ENCODE measurements around the gene CERT1. TPM values are rescaled to one million over a fixed set of nuclear protein-coding genes. Genes with fewer than 3 reads are reported as not detected.

The CERT1 gene
- total and polyA plus RNA-seq, 9 of the 15 experiments (the other 6 are each of a cell fraction or from before 2014, with no cell fraction given), result 3.4 to 24.7 (median 9.8) TPM

GRCh38 chr5:75511435-75512382, at the start of gene CERT1, which contains the start of gene POLK (continued):
- TF ChIP-seq RBM17 (IDR thresholded peaks at IDR 0.05; ENCODE audit: borderline replicate concordance, low read depth, low read length), result no peak
- TF ChIP-seq MLLT1 (IDR thresholded peaks at IDR 0.05), result peak; percentile 44 to 69; a peak in 2 of 4 replicates
- TF ChIP-seq COPS2 (conservative IDR thresholded peaks at IDR 0.05), result no peak
- peak; percentile 71 for TF ChIP-seq TBP (optimal IDR thresholded peaks at IDR 0.05; ENCODE audit: low read depth, low read length)
- no peak for TF ChIP-seq KLF10 (CRISPR knock-in tag; IDR thresholded peaks at IDR 0.05)
- TF ChIP-seq ETV5 (CRISPR knock-in tag; IDR thresholded peaks at IDR 0.05; ENCODE audit: low read depth), result no peak
- no peak for TF ChIP-seq BRD4 (IDR thresholded peaks at IDR 0.05)
- no peak for TF ChIP-seq ZNF354B (CRISPR knock-in tag; IDR thresholded peaks at IDR 0.05)
- no peak; the same call in 1 of the 2 replicates for TF ChIP-seq NR2C2 (CRISPR knock-in tag; IDR thresholded peaks at IDR 0.05)
- TF ChIP-seq NR2C2 (tag; IDR thresholded peaks at IDR 0.05), result peak; percentile 79
- no peak for TF ChIP-seq RNF219 (CRISPR knock-in tag; IDR thresholded peaks at IDR 0.05)
- TF ChIP-seq RBM25 (IDR thresholded peaks at IDR 0.05; ENCODE audit: low read depth, low read length, severe bottlenecking), result no peak
- TF ChIP-seq, protein P1, sequence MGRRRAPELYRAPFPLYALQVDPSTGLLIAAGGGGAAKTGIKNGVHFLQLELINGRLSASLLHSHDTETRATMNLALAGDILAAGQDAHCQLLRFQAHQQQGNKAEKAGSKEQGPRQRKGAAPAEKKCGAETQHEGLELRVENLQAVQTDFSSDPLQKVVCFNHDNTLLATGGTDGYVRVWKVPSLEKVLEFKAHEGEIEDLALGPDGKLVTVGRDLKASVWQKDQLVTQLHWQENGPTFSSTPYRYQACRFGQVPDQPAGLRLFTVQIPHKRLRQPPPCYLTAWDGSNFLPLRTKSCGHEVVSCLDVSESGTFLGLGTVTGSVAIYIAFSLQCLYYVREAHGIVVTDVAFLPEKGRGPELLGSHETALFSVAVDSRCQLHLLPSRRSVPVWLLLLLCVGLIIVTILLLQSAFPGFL (CRISPR knock-in tag; IDR thresholded peaks at IDR 0.05), result no peak
- TF ChIP-seq ZNF507 (tag; conservative IDR thresholded peaks at IDR 0.05), result no peak
- no peak for TF ChIP-seq MTF1 (CRISPR knock-in tag; IDR thresholded peaks at IDR 0.05; ENCODE audit: borderline replicate concordance)
- TF ChIP-seq, protein P2, sequence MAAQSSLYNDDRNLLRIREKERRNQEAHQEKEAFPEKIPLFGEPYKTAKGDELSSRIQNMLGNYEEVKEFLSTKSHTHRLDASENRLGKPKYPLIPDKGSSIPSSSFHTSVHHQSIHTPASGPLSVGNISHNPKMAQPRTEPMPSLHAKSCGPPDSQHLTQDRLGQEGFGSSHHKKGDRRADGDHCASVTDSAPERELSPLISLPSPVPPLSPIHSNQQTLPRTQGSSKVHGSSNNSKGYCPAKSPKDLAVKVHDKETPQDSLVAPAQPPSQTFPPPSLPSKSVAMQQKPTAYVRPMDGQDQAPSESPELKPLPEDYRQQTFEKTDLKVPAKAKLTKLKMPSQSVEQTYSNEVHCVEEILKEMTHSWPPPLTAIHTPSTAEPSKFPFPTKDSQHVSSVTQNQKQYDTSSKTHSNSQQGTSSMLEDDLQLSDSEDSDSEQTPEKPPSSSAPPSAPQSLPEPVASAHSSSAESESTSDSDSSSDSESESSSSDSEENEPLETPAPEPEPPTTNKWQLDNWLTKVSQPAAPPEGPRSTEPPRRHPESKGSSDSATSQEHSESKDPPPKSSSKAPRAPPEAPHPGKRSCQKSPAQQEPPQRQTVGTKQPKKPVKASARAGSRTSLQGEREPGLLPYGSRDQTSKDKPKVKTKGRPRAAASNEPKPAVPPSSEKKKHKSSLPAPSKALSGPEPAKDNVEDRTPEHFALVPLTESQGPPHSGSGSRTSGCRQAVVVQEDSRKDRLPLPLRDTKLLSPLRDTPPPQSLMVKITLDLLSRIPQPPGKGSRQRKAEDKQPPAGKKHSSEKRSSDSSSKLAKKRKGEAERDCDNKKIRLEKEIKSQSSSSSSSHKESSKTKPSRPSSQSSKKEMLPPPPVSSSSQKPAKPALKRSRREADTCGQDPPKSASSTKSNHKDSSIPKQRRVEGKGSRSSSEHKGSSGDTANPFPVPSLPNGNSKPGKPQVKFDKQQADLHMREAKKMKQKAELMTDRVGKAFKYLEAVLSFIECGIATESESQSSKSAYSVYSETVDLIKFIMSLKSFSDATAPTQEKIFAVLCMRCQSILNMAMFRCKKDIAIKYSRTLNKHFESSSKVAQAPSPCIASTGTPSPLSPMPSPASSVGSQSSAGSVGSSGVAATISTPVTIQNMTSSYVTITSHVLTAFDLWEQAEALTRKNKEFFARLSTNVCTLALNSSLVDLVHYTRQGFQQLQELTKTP (IDR thresholded peaks at IDR 0.05; ENCODE audit: low read depth in 1 of 2, partially characterized antibody in 2 of 2), result peak; percentile 22 to 97
- peak; percentile 92 for TF ChIP-seq SUPT5H (IDR thresholded peaks at IDR 0.05)
- 0 out of 4 replicates have a peak, but pooled peaks of 1 of the 2 experiments have one; percentile 2 for TF ChIP-seq KDM1A (IDR thresholded peaks at IDR 0.05)
